HEK293 (cell line): Measurements from ENCODE around the gene SLC25A26.

Source experiments
- CTCF ChIA-PET: fragments of 350-600 bp; formaldehyde crosslinking; extraction: SDS; loops from one replicate; lab custom pipeline; 2021; ENCODE audit warnings: antibody characterized with exemption; lab: Yijun Ruan, JAX
- POLR2A ChIA-PET: fragments of 300-600 bp; formaldehyde crosslinking; extraction: SDS; loops from one replicate; lab custom pipeline; 2020; ENCODE audit warnings: antibody characterized with exemption, inconsistent platforms; lab: Yijun Ruan, JAX
- H3K27ac ChIP-seq: fragments of 200-500 bp; sonication (Bioruptor generic); 2 replicates; pipeline ENCODE4 v1.5.1; 2014; ENCODE audit warnings: low read depth, low read length, control low read depth, inconsistent platforms; ENCODE audit errors: extremely low read depth
- H3K36me3 ChIP-seq, 2 experiments: fragments of 200-500 bp in 1 of 2; sonication (Bioruptor generic) in 1 of 2; 1 replicate in 1 of 2; 2 replicates in 1 of 2; pipeline ENCODE4 v1.5.1; 2014 to 2017; ENCODE audit warnings: inconsistent platforms in 2 of 2, low read length in 2 of 2; ENCODE audit not compliant: control insufficient read depth in 2 of 2, insufficient read depth in 1 of 2
- H3K4me1 ChIP-seq: fragments of 200-500 bp; sonication (Bioruptor generic); 2 replicates; pipeline ENCODE4 v1.5.1; 2014; ENCODE audit warnings: mild to moderate bottlenecking, low read length, inconsistent platforms; ENCODE audit not compliant: control insufficient read depth, insufficient read depth
- H3K4me3 ChIP-seq: 2 replicates; pipeline ENCODE4 v1.5.1; 2011; ENCODE audit warnings: low read depth, mild to moderate bottlenecking, control low read depth, low read length, moderate library complexity
- H3K9me3 ChIP-seq: fragments of 200-500 bp; sonication (Bioruptor generic); 2 replicates; pipeline ENCODE4 v1.5.1; 2014; ENCODE audit warnings: low read depth, low read length, inconsistent platforms; ENCODE audit not compliant: control insufficient read depth, insufficient read depth
- CTCF ChIP-seq: fragments of 450-650 bp; formaldehyde crosslinking; IDR thresholded peaks from 2 replicates; pipeline ENCODE4 v1.5.1; 2016; ENCODE audit warnings: missing biosample characterization, missing genetic modification characterization
- GLI4 ChIP-seq: fragments of 450-650 bp; formaldehyde crosslinking; IDR thresholded peaks from 2 replicates; pipeline ENCODE4 v1.5.1; 2016; ENCODE audit warnings: missing biosample characterization, missing genetic modification characterization
- HOXA7 ChIP-seq: sonication (generic); formaldehyde crosslinking; IDR thresholded peaks from 2 replicates; pipeline ENCODE4 v1.8.1; 2022; ENCODE audit warnings: missing genetic modification reagents, borderline replicate concordance
- HOXD13 ChIP-seq: sonication (generic); formaldehyde crosslinking; IDR thresholded peaks from 2 replicates; pipeline ENCODE4 v1.8.0; 2022; ENCODE audit warnings: missing genetic modification reagents, borderline replicate concordance
- KLF9 ChIP-seq: fragments of 450-650 bp; formaldehyde crosslinking; IDR thresholded peaks from 2 replicates; pipeline ENCODE4 v1.5.1; 2016; ENCODE audit warnings: missing biosample characterization, missing genetic modification characterization, low read depth
- ZBTB17 ChIP-seq: fragments of 450-650 bp; formaldehyde crosslinking; IDR thresholded peaks from 2 replicates; pipeline ENCODE4 v1.5.1; 2016; ENCODE audit warnings: missing biosample characterization, missing genetic modification characterization
- ZBTB20 ChIP-seq: fragments of 450-650 bp; formaldehyde crosslinking; IDR thresholded peaks from 2 replicates; pipeline ENCODE4 v1.5.1; 2016; ENCODE audit warnings: missing biosample characterization, missing genetic modification characterization
- ZNF10 ChIP-seq: fragments of 450-650 bp; formaldehyde crosslinking; IDR thresholded peaks from 2 replicates; pipeline ENCODE4 v1.5.1; 2017; ENCODE audit warnings: missing biosample characterization, missing genetic modification characterization
- ZNF112 ChIP-seq: fragments of 450-650 bp; formaldehyde crosslinking; IDR thresholded peaks from 2 replicates; pipeline ENCODE4 v1.5.0; 2017; ENCODE audit warnings: missing biosample characterization, missing genetic modification characterization
- ZNF114 ChIP-seq: fragments of 450-650 bp; formaldehyde crosslinking; IDR thresholded peaks from 2 replicates; pipeline ENCODE4 v1.5.0; 2017; ENCODE audit warnings: missing biosample characterization, missing genetic modification characterization
- ZNF146 ChIP-seq: fragments of 450-650 bp; formaldehyde crosslinking; IDR thresholded peaks from 2 replicates; pipeline ENCODE4 v1.5.1; 2016; ENCODE audit warnings: missing biosample characterization, missing genetic modification characterization
- ZNF157 ChIP-seq: fragments of 450-650 bp; formaldehyde crosslinking; IDR thresholded peaks from 2 replicates; pipeline ENCODE4 v1.5.1; 2016; ENCODE audit warnings: missing biosample characterization, missing genetic modification characterization
- ZNF202 ChIP-seq: fragments of 450-650 bp; formaldehyde crosslinking; IDR thresholded peaks from 2 replicates; pipeline ENCODE4 v1.5.1; 2016; ENCODE audit warnings: missing biosample characterization, missing genetic modification characterization, borderline replicate concordance
- ZNF211 ChIP-seq: fragments of 450-650 bp; formaldehyde crosslinking; IDR thresholded peaks from 2 replicates; pipeline ENCODE4 v1.5.1; 2016; ENCODE audit warnings: low read depth, missing biosample characterization, missing genetic modification characterization
- ZNF248 ChIP-seq: fragments of 450-650 bp; formaldehyde crosslinking; IDR thresholded peaks from 2 replicates; pipeline ENCODE4 v1.5.1; 2017; ENCODE audit warnings: missing biosample characterization, missing genetic modification characterization
- ZNF274 ChIP-seq, 2 experiments: fragments of 200-500 bp in 1 of 2; fragments of 450-650 bp in 1 of 2; sonication (Bioruptor generic) in 1 of 2; formaldehyde crosslinking in 1 of 2; IDR thresholded peaks; 2 replicates each; pipeline versions ENCODE4 v1.5.1 to v1.6.1; 2014 to 2016; ENCODE audit warnings: borderline replicate concordance in 1 of 2, inconsistent platforms in 1 of 2, low read length in 1 of 2, missing biosample characterization in 1 of 2, missing genetic modification characterization in 1 of 2
- ZNF302 ChIP-seq: fragments of 450-650 bp; formaldehyde crosslinking; IDR thresholded peaks from 2 replicates; pipeline ENCODE4 v1.5.1; 2016; ENCODE audit warnings: missing biosample characterization, missing genetic modification characterization, low read depth
- ZNF341 ChIP-seq: fragments of 450-650 bp; formaldehyde crosslinking; IDR thresholded peaks from 2 replicates; pipeline ENCODE4; 2016; ENCODE audit warnings: low read depth, missing biosample characterization, missing genetic modification characterization
- ZNF366 ChIP-seq: fragments of 450-650 bp; formaldehyde crosslinking; conservative IDR thresholded peaks from 2 replicates; pipeline ENCODE4 v1.5.1; 2016; ENCODE audit warnings: missing biosample characterization, missing genetic modification characterization
- ZNF555 ChIP-seq: fragments of 450-650 bp; formaldehyde crosslinking; conservative IDR thresholded peaks from 2 replicates; pipeline ENCODE4 v1.5.1; 2017; ENCODE audit warnings: missing biosample characterization, mild to moderate bottlenecking, missing genetic modification characterization, inconsistent platforms
- ZNF585B ChIP-seq: fragments of 450-650 bp; formaldehyde crosslinking; IDR thresholded peaks from 2 replicates; pipeline ENCODE4 v1.5.1; 2016; ENCODE audit warnings: missing biosample characterization, missing genetic modification characterization
- ZNF645 ChIP-seq: fragments of 450-650 bp; formaldehyde crosslinking; IDR thresholded peaks from 2 replicates; pipeline ENCODE4; 2016; ENCODE audit warnings: missing biosample characterization, missing genetic modification characterization
- ZNF660 ChIP-seq: fragments of 450-650 bp; IDR thresholded peaks from 2 replicates; pipeline ENCODE4 v1.5.1; 2018; ENCODE audit warnings: missing biosample characterization, mild to moderate bottlenecking, missing genetic modification characterization
- ZNF701 ChIP-seq: fragments of 450-650 bp; formaldehyde crosslinking; IDR thresholded peaks from 2 replicates; pipeline ENCODE4 v1.5.1; 2016; ENCODE audit warnings: missing biosample characterization, missing genetic modification characterization
- ZNF768 ChIP-seq: fragments of 450-650 bp; formaldehyde crosslinking; IDR thresholded peaks from 2 replicates; pipeline ENCODE4 v1.5.1; 2018; ENCODE audit warnings: missing biosample characterization, mild to moderate bottlenecking, missing genetic modification characterization
- ZNF791 ChIP-seq: fragments of 450-650 bp; formaldehyde crosslinking; IDR thresholded peaks from 2 replicates; pipeline ENCODE4 v1.5.1; 2016; ENCODE audit warnings: missing biosample characterization, missing genetic modification characterization
- ZSCAN23 ChIP-seq: fragments of 450-650 bp; formaldehyde crosslinking; IDR thresholded peaks from 2 replicates; pipeline ENCODE4 v1.5.1; 2016; ENCODE audit warnings: missing biosample characterization, missing genetic modification characterization
- ZSCAN30 ChIP-seq: fragments of 450-650 bp; IDR thresholded peaks from 2 replicates; pipeline ENCODE4 v1.5.1; 2018; ENCODE audit warnings: missing biosample characterization, mild to moderate bottlenecking, missing genetic modification characterization, moderate library complexity
- ZXDB ChIP-seq: fragments of 450-650 bp; formaldehyde crosslinking; IDR thresholded peaks from 2 replicates; pipeline ENCODE4 v1.5.1; 2016; ENCODE audit warnings: missing biosample characterization, missing genetic modification characterization
- TF ChIP-seq, protein P1 (sequence below): fragments of 450-650 bp; formaldehyde crosslinking; IDR thresholded peaks from 2 replicates; pipeline ENCODE4 v1.5.1; 2016; ENCODE audit warnings: missing biosample characterization, missing genetic modification characterization
- TF ChIP-seq, protein P2 (sequence below): fragments of 450-650 bp; formaldehyde crosslinking; IDR thresholded peaks from 2 replicates; pipeline ENCODE4 v1.5.1; 2016; ENCODE audit warnings: missing biosample characterization, missing genetic modification characterization

The SLC25A26 gene

GRCh38 chr3:66186545-66186944 lies 34.3 kb upstream of the SLC25A26 start:
- Histone ChIP-seq H3K36me3 (no peaks in the 10 kb centered on the region), H3K4me1 (no peaks in the 10 kb centered on the region), H3K4me3 (no peak overlapping the region), H3K9me3 (no peaks in the 10 kb centered on the region), H3K27ac (no peak overlapping the region)
- TF ChIP-seq ZSCAN30 (tag by site-specific recombination) (no peak), ZNF202 (no peak), ZNF645 (no peak), ZXDB (tag by site-specific recombination) (no peak), ZNF302 (tag by site-specific recombination) (no peak), ZNF660 (no peak)
- TF ChIP-seq, protein P1, sequence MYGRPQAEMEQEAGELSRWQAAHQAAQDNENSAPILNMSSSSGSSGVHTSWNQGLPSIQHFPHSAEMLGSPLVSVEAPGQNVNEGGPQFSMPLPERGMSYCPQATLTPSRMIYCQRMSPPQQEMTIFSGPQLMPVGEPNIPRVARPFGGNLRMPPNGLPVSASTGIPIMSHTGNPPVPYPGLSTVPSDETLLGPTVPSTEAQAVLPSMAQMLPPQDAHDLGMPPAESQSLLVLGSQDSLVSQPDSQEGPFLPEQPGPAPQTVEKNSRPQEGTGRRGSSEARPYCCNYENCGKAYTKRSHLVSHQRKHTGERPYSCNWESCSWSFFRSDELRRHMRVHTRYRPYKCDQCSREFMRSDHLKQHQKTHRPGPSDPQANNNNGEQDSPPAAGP (tag by site-specific recombination) = no peak
- ChIA-PET POLR2A (no interaction called here), CTCF (no interaction called here)

DNA sequence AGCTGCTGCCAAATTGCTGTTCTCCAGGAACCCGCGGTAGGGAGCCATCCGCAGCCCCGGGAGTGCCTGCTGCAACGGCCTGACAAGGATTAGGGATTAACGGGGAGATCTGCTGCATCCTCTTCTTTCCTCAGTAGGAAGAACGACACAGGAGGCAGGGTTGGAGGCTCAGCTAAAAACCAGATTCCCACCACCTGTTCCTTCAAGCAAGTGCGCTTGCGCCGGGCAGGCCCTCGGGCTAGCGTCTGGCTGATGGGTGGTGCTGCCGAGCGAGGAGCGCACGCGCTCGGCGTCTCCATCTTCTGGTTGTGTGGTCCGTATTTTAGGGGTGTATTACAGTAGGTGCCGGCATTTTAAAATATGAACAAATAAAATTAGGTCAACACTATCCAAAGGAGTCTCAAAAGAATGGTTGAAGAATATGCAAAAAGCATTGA lies 25.4 kb upstream of the SLC25A26 start:
- ChIA-PET POLR2A (no interaction called here), CTCF (interaction anchor here (0.5 to 0.9 kb wide), 5 partner anchors 42 to 1328 kb away, joined by 3 to 5 read pairs (median 4); no protein-coding TSS in a partner anchor)
- H3K27ac ChIP-seq = no peak overlapping the region
- H3K36me3 ChIP-seq = no peaks in the 10 kb centered on the region
- no peaks in the 10 kb centered on the region for H3K4me1 ChIP-seq
- peak overlapping the region; percentile 12 for H3K4me3 ChIP-seq
- no peaks in the 10 kb centered on the region for H3K9me3 ChIP-seq
- TF ChIP-seq ZNF248 (tag by site-specific recombination) (no peak), ZNF146 (tag by site-specific recombination) (no peak), ZNF157 (tag by site-specific recombination) (no peak), ZBTB17 (tag by site-specific recombination) (peak; percentile 46), ZNF585B (no peak), KLF9 (tag by site-specific recombination) (no peak), ZNF114 (tag by site-specific recombination) (no peak), ZNF768 (tag by site-specific recombination) (no peak), ZBTB20 (peak; percentile 72), ZNF555 (tag by site-specific recombination) (no peak), GLI4 (tag by site-specific recombination) (no peak), ZSCAN23 (tag by site-specific recombination) (no peak), ZNF112 (tag by site-specific recombination) (no peak), HOXA7 (CRISPR knock-in tag) (no peak), ZNF211 (tag by site-specific recombination) (no peak), ZNF701 (tag by site-specific recombination) (no peak), ZNF10 (tag by site-specific recombination) (peak; percentile 48; the same call in 1 of the 2 replicates), ZNF791 (tag by site-specific recombination) (no peak), ZNF274 (IDR thresholded peaks at IDR 0.05; ENCODE audit: low read length) (no peak), ZNF274 (tag by site-specific recombination; IDR thresholded peaks at IDR 0.05; ENCODE audit: borderline replicate concordance) (no peak), CTCF (tag by site-specific recombination) (peak; percentile 63), ZNF366 (tag by site-specific recombination) (no peak), ZNF341 (tag by site-specific recombination) (no peak), HOXD13 (CRISPR knock-in tag) (no peak)
- TF ChIP-seq, protein P2, sequence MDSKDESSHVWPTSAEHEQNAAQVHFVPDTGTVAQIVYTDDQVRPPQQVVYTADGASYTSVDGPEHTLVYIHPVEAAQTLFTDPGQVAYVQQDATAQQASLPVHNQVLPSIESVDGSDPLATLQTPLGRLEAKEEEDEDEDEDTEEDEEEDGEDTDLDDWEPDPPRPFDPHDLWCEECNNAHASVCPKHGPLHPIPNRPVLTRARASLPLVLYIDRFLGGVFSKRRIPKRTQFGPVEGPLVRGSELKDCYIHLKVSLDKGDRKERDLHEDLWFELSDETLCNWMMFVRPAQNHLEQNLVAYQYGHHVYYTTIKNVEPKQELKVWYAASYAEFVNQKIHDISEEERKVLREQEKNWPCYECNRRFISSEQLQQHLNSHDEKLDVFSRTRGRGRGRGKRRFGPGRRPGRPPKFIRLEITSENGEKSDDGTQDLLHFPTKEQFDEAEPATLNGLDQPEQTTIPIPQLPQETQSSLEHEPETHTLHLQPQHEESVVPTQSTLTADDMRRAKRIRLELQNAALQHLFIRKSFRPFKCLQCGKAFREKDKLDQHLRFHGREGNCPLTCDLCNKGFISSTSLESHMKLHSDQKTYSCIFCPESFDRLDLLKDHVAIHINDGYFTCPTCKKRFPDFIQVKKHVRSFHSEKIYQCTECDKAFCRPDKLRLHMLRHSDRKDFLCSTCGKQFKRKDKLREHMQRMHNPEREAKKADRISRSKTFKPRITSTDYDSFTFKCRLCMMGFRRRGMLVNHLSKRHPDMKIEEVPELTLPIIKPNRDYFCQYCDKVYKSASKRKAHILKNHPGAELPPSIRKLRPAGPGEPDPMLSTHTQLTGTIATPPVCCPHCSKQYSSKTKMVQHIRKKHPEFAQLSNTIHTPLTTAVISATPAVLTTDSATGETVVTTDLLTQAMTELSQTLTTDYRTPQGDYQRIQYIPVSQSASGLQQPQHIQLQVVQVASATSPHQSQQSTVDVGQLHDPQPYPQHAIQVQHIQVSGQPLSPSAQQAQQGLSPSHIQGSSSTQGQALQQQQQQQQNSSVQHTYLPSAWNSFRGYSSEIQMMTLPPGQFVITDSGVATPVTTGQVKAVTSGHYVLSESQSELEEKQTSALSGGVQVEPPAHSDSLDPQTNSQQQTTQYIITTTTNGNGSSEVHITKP (tag by site-specific recombination) = peak; percentile 26; the same call in 1 of the 2 replicates
